Measurements from ENCODE around the gene NUDT3. TPM values are rescaled to one million over a fixed set of nuclear protein-coding genes. Genes with fewer than 3 reads are reported as not detected.

NUDT3 gene
- total and polyA plus RNA-seq, 9 of the 15 experiments (the other 6 are each of a cell fraction or from before 2014, with no cell fraction given): 5.4 to 81.2 (median 56.4) TPM

GRCh38 chr6:34281702-34282334 is 110.7 kb downstream of the NUDT3 start (continued):
- TF ChIP-seq, protein P1, sequence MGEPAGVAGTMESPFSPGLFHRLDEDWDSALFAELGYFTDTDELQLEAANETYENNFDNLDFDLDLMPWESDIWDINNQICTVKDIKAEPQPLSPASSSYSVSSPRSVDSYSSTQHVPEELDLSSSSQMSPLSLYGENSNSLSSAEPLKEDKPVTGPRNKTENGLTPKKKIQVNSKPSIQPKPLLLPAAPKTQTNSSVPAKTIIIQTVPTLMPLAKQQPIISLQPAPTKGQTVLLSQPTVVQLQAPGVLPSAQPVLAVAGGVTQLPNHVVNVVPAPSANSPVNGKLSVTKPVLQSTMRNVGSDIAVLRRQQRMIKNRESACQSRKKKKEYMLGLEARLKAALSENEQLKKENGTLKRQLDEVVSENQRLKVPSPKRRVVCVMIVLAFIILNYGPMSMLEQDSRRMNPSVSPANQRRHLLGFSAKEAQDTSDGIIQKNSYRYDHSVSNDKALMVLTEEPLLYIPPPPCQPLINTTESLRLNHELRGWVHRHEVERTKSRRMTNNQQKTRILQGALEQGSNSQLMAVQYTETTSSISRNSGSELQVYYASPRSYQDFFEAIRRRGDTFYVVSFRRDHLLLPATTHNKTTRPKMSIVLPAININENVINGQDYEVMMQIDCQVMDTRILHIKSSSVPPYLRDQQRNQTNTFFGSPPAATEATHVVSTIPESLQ (CRISPR knock-in tag; IDR thresholded peaks at IDR 0.05): no peak
- TF ChIP-seq, protein P2, sequence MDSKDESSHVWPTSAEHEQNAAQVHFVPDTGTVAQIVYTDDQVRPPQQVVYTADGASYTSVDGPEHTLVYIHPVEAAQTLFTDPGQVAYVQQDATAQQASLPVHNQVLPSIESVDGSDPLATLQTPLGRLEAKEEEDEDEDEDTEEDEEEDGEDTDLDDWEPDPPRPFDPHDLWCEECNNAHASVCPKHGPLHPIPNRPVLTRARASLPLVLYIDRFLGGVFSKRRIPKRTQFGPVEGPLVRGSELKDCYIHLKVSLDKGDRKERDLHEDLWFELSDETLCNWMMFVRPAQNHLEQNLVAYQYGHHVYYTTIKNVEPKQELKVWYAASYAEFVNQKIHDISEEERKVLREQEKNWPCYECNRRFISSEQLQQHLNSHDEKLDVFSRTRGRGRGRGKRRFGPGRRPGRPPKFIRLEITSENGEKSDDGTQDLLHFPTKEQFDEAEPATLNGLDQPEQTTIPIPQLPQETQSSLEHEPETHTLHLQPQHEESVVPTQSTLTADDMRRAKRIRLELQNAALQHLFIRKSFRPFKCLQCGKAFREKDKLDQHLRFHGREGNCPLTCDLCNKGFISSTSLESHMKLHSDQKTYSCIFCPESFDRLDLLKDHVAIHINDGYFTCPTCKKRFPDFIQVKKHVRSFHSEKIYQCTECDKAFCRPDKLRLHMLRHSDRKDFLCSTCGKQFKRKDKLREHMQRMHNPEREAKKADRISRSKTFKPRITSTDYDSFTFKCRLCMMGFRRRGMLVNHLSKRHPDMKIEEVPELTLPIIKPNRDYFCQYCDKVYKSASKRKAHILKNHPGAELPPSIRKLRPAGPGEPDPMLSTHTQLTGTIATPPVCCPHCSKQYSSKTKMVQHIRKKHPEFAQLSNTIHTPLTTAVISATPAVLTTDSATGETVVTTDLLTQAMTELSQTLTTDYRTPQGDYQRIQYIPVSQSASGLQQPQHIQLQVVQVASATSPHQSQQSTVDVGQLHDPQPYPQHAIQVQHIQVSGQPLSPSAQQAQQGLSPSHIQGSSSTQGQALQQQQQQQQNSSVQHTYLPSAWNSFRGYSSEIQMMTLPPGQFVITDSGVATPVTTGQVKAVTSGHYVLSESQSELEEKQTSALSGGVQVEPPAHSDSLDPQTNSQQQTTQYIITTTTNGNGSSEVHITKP (IDR thresholded peaks at IDR 0.05; ENCODE audit: partially characterized antibody): peak; percentile 52
- peak; percentile 97 for TF ChIP-seq POLR2AphosphoS5 (IDR thresholded peaks at IDR 0.05; ENCODE audit: control insufficient read depth, insufficient read depth, low read depth, low read length)
- no peak for TF ChIP-seq BRF2 (IDR thresholded peaks at IDR 0.05; ENCODE audit: borderline replicate concordance, insufficient read depth, insufficient read length)
- 0 out of 2 replicates have a peak, but pooled peaks have one; percentile 23 for TF ChIP-seq NR2F6 (CRISPR knock-in tag; IDR thresholded peaks at IDR 0.05)
- no peak for TF ChIP-seq XRCC4 (IDR thresholded peaks at IDR 0.05; ENCODE audit: extremely low read depth, insufficient read depth, insufficient read length)
- no peak for TF ChIP-seq GTF2E2 (tag; IDR thresholded peaks at IDR 0.05)
- no peak for TF ChIP-seq RFX5 (IDR thresholded peaks at IDR 0.05; ENCODE audit: low read depth, low read length)
- TF ChIP-seq IFI16 (CRISPR knock-in tag; IDR thresholded peaks at IDR 0.05): no peak
- TF ChIP-seq FIP1L1 (IDR thresholded peaks at IDR 0.05; ENCODE audit: low read depth, low read length, poor library complexity, severe bottlenecking): no peak
- TF ChIP-seq ZMIZ1 (IDR thresholded peaks at IDR 0.05; ENCODE audit: low read depth in 2 of 2, low read length in 2 of 2): peak in 1 of 2 experiments; percentile 81; a peak in 1 of 4 replicates
- peak; percentile 58 for TF ChIP-seq CTBP1 (IDR thresholded peaks at IDR 0.05; ENCODE audit: borderline replicate concordance)
- no peak for TF ChIP-seq THRAP3 (IDR thresholded peaks at IDR 0.05; ENCODE audit: borderline replicate concordance)
- 0 out of 4 replicates have a peak, but pooled peaks of 1 of the 2 experiments have one; percentile 49 for TF ChIP-seq FOXA3 (CRISPR knock-in tag; conservative IDR thresholded peaks at IDR 0.05 in 1 of 2, IDR thresholded peaks at IDR 0.05 in 1 of 2)
- no peak for TF ChIP-seq DLX4 (CRISPR knock-in tag; IDR thresholded peaks at IDR 0.05)
